ENCODE data around the gene TBCD. TPM values are rescaled to one million over a fixed set of nuclear protein-coding genes. Genes with fewer than 3 reads are reported as not detected.
A peak's percentile ranks its signal among the peaks of the same experiment; 100 is the strongest.

Gene TBCD
- total RNA-seq, 1 donor = 39.5 TPM

DNA sequence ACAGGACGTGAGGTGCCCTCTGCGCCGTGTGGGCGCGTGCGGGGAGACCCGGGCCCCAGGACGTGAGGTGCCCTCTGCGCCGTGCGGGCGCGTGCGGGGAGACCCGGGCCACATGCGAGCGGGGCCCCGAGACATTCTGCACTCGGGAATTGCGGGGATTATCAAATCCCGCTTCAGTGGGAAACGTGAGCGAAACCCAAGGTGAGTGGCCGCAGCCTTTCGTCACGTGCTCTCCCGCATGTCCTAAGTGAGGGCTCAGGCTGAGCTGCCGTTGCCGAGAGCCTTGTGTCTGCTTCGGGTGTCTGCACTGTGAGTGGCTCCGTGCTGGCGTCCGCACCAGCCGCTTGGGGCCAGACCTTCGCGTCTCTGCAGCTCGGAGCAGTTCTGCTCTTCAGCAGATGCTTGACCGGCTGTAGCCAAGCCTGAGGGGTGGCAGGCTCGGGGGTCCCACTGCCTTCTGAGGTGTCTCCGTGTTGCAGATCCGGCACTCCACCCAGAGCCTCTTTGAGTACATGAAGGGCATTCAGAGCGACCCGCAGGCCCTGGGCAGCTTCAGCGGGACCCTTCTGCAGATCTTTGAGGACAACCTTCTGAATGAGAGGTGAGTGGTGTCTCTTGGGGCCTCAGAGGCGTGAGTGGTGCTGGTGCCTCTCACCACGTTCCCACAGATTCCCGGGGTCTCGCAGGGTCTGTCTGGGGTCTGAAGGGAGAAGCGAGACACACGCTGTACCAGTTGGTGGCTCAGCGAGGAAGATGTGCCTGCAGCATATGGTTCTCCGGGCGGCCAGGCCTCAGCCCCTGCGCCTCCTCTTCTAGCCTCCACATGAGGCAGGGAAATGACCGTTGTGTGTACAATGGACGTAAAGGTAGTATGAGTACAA is 178.4 kb downstream of the TBCD start:
- DNase-seq (ENCODE audit: low read depth) = no peak
- H3K4me3 ChIP-seq (ENCODE audit: low read depth, low read length) = no peak overlapping the region
- TF ChIP-seq, protein P1, sequence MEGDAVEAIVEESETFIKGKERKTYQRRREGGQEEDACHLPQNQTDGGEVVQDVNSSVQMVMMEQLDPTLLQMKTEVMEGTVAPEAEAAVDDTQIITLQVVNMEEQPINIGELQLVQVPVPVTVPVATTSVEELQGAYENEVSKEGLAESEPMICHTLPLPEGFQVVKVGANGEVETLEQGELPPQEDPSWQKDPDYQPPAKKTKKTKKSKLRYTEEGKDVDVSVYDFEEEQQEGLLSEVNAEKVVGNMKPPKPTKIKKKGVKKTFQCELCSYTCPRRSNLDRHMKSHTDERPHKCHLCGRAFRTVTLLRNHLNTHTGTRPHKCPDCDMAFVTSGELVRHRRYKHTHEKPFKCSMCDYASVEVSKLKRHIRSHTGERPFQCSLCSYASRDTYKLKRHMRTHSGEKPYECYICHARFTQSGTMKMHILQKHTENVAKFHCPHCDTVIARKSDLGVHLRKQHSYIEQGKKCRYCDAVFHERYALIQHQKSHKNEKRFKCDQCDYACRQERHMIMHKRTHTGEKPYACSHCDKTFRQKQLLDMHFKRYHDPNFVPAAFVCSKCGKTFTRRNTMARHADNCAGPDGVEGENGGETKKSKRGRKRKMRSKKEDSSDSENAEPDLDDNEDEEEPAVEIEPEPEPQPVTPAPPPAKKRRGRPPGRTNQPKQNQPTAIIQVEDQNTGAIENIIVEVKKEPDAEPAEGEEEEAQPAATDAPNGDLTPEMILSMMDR (IDR thresholded peaks at IDR 0.05; ENCODE audit: insufficient read depth, low read length) = no peak

DNA sequence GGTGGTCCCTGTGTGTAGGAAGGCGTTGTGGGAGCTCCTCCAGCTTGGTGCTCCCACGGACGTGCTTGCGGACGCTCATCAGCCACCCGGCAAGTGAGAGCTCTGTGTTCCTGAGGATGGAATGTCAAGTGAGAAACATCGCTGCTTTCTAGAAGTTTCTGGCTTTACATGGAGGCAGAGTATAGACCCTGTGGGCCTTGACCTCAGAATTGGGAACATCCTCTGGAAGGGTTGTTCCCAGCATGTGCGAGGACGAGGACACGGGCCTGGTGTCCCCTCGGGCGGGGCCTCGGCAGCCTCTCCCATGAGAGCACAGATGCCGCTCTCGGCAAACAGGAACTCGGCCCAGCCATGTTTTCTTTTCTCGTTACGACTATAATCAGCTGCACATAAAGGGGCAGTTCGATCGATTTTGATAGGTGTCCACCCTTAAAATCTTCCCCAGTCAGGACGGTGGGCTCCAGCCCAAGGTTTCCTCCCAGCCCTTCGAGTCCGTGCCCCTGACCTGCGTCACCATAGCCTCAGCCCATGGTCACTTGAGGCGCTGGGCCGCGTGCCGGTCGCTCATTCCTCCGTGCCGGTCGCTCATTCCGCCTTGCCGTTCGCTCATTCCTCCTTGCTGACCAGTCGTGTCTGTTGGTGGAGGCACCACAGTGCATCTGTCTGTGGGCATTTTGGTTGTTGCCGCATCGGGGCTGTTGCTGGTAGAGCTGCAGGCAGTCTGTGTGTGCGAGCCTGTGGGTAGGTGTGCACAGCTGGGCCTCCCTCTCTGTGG is 179.2 kb downstream of the TBCD start:
- TF ChIP-seq, protein P1 (IDR thresholded peaks at IDR 0.05; ENCODE audit: insufficient read depth, low read length) = no peak
- no peak for DNase-seq (ENCODE audit: low read depth)
- no peak overlapping the region for H3K4me3 ChIP-seq (ENCODE audit: low read depth, low read length)

GRCh38 chr17:82931699-82932517 is 180.0 kb downstream of the TBCD start:
- H3K4me3 ChIP-seq (ENCODE audit: low read depth, low read length) = no peak overlapping the region
- TF ChIP-seq, protein P1 (IDR thresholded peaks at IDR 0.05; ENCODE audit: insufficient read depth, low read length) = no peak
- DNase-seq (ENCODE audit: low read depth) = peak; percentile 83

DNA sequence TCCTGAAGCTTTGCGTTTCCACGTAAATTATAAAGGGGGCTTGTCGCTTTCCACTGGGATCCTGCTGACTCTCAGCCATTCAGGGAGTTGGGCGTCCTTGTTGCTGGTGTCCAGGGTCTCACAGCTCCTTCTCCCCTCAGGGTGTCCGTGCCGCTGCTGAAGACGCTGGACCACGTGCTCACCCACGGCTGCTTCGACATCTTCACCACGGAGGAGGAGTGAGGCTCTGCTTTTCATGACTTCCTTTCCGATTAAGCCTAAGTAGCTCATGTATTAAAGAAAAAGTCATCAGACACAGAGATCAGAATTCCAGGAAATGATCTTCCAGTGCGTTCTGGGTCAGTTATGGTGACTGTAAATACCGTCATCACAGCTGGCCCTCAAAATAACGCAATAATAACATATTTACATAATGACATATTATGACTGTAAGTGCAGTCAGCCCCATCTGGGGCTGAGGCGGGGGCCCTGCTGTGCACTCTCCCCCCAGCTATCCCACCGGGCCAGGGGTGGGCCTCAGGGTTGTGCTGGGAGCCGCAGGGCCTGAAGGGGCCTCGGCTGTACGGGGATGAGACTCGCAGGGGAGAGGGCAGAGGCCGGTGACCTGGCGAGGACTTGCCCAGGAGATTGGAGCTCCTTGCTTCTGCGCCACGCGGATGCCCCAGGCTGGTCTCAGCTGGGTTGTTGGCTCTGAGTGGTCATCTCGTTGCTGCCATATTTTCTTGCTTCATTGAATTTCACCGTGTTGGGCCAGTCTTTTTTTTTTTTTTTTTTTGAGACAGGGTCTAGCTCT is 180.8 kb downstream of the TBCD start:
- DNase-seq (ENCODE audit: low read depth) = peak; percentile 38
- TF ChIP-seq, protein P1 (IDR thresholded peaks at IDR 0.05; ENCODE audit: insufficient read depth, low read length) = no peak
- no peak overlapping the region for H3K4me3 ChIP-seq (ENCODE audit: low read depth, low read length)

GRCh38 chr17:82933911-82934310 is 182.0 kb downstream of the TBCD start:
- H3K4me3 ChIP-seq (ENCODE audit: low read depth, low read length) = no peak overlapping the region
- DNase-seq (ENCODE audit: low read depth) = no peak
- TF ChIP-seq, protein P1 (IDR thresholded peaks at IDR 0.05; ENCODE audit: insufficient read depth, low read length) = no peak
